GM18867 (cell line): Measurements from ENCODE around the gene LOC128125822.
"Not testable (repeated sequence)": the region's sequence is repeated elsewhere in the genome, so short reads cannot be mapped to it uniquely, and the experiment has no call there.

Source experiments
- ATAC-seq: cut with Tn5 transposase; IDR thresholded peaks from one replicate; pipeline ENCODE4 v1.9.1; 2021; ENCODE audit warnings: mild to moderate bottlenecking, moderate library complexity; ENCODE audit not compliant: unreplicated experiment

The LOC128125822 gene

DNA sequence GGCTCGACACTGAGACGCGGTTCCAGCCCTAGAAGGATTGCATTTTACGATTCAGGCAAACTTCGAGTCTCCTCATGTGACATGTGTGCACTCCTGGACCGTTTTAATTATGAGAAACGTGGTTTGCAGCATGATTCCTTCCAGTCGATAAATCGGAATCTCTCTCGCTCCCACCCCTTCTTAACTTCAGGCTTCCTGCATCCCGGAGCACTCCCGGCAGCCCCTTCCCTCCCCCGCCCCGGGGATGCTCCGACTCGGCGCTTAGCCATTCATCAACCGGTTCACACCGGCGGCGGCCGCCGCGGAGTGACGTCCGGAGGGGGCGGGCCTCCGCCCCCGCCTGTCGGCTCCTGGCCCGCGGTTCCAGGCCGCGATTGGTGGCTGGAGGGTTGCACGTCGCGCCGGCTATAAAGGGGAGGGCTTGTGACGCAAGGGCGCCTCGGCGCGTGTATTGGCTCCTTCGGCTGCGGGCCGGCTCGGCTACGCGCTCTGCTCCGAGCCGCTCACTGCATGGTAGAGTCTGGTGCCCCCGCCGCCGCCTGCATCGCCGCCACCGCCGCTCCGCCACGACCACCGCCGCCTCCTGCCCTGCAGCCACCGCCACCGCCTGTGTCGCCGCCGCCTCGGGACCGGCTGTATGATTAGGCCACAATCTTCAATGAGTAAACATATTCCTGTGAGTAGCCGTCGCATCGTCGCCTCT, at the start of gene LOC128125822, which contains the start of gene PTP4A1:
LOC128125822 (plus strand) TSS at position 437 of the 703 bp plus-strand sequence.
PTP4A1 (plus strand) TSS at position 437 of the 703 bp plus-strand sequence. CDS start 4,401 bp downstream, outside the sequence.
- ATAC-seq = peak; percentile 87

- ATAC-seq = not testable (repeated sequence)
Measured at GRCh38 chr6:63522911-63523287, 49.4 kb upstream of the LOC128125822 start.

- ATAC-seq = no peak
Measured at GRCh38 chr6:63523630-63524029, 48.6 kb upstream of the LOC128125822 start.

DNA sequence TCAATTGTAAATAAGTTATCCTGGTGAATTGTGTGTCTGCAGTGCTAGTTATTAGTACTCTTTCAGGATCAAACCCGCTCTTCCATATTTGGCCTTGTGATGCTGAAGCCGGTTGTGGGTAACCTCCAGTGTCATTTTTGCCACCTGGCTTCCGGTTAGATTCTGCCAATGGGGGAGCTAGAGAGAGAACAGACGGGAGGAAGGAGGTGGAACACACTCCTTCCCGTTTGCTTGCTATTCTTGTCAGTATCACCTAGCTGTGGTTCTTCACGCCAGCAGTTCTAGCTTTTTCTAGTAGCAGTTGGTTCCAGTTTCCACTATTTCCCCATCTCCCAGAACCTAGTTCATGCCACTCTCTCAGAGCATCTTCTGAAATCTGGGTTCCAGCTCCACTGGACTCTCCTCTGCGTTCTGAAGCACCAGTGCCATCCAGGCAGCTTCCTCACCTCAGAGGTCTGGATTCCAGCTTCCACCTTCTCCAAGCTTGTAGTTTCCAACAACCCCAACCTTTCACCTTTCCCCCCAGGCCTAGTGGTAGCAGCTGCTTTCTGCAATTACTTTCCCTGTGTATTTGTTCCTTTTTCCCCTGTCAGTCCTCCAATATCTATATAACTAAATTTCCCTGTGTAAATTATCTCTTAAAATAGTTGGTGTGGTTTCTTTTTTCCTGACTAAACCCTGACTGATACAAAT, 46.9 kb upstream of the LOC128125822 start:
- peak; percentile 38 for ATAC-seq

- ATAC-seq = no peak
Measured at GRCh38 chr6:63526931-63527330, 45.3 kb upstream of the LOC128125822 start.

- peak; percentile 54 for ATAC-seq
Measured at GRCh38 chr6:63527658-63528514, 44.4 kb upstream of the LOC128125822 start.

- ATAC-seq = peak; percentile 41
Measured at GRCh38 chr6:63529498-63529897, 42.8 kb upstream of the LOC128125822 start.

GRCh38 chr6:63530182-63530581, 42.1 kb upstream of the LOC128125822 start:
- no peak for ATAC-seq

DNA sequence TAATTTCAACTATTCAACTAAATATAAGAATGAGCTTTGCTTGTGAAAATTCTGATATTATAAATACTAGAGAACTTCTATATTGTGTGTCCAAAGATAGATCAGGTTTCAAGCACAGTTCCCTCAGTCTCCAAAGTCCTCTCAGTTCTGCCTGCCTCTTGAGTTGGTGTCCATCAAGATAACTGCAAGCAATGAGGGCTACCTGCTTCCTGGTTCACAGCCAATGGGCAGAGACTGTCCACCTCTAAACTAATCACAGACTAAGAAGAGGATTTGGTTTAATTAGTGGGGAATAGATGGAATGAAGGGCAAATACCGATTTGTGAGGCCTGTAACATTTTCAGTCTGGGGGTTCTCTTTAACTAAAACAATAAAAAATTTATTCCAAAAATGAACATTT, 41.3 kb upstream of the LOC128125822 start:
- no peak for ATAC-seq

DNA sequence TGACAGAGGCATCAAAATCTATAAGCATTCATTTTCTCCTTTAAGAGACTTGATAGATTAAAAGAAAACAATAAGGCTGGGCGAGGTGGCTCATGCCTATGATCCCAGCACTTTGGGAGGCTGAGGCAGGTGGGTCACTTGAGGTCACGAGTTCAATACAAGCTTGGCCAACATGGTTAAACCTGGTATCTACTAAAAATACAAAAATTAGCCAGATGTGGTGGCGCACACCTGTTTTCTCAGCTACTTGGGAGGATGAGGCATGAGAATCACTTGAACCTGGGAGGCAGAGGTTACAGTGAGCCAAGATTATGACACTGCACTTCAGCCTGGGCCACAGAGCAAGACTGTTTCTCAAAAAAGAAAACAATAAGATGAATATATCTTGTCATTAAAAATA, 39.3 kb upstream of the LOC128125822 start:
- no peak for ATAC-seq

- ATAC-seq = no peak
Measured at GRCh38 chr6:63533952-63534351, 38.3 kb upstream of the LOC128125822 start.

DNA sequence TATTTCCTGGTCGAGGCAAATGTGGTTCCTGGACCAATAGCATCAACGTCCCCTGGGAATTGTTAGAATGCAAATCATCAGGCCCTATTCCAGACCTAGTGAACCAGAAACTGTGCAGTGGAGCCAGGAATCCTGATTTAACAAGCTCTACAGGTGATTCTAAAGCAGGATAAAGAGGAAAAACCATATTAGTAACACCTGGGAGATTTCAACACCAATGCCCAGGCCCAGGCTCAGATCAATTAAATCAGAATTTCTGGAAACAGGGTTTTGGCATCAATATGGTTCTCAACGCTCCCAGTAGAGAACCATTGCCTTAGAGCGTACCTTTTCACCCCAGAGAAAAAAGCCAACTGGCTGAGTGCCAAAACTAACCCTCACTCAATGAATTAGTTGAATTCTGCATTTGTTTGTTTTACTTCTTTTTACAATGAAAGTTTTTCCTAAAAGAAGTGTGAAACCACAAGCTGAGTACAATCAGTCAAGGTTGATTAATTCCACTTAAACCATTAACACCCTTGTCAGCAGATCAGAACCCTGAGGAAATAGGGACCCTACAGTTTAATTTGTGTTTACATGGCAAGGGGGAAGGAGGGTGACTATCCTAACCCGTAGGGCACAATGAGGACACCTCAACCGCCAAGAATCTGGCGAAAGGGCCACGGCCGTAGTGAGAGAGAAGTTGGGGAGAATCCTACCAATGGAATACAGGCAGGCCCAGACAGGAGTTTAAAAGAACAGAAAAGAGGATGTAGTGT, 34.9 kb upstream of the LOC128125822 start:
- ATAC-seq = peak; percentile 84

DNA sequence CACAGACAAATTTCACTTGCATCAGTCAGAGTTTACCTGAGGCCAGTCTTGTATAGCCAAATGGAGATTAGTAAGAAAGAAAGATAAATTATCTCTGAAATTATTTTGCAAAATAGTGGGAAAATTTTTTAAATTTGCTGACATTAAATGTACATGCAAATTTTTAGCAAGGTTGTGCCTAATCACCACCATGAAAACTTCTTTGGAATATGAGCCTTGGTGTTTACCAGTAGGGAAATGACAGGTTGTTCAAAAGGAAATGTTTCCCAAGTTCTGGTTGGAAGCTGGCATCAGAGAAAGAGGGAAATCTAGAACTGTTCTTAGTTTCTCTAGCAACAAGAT, 34.4 kb upstream of the LOC128125822 start:
- no peak for ATAC-seq

GRCh38 chr6:63538550-63538949, 33.7 kb upstream of the LOC128125822 start:
- ATAC-seq = no peak

GRCh38 chr6:63543001-63543400, 29.3 kb upstream of the LOC128125822 start:
- ATAC-seq = no peak

GRCh38 chr6:63543982-63544381, 28.3 kb upstream of the LOC128125822 start:
- ATAC-seq = no peak

DNA sequence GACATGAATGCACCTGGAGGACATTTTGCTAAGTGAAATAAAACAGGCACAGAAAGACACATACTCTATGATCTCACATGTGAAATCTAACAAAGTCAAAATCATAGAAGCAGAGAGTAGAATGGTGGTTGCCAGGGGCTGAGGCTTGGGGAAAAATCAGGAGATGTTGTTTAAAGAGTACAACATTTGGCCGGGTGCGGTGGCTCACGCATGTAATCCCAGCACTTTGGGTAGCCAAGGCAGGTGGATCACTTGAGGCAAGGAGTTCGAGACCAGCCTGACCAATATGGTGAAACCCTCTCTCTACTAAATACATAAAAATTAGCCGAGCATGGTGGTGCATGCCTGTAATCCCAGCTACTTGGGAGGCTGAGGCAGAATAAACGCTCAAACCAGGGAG, 26.0 kb upstream of the LOC128125822 start:
- no peak for ATAC-seq

- no peak for ATAC-seq
Measured at GRCh38 chr6:63546697-63547096, 25.6 kb upstream of the LOC128125822 start.

GRCh38 chr6:63549076-63549475, 23.2 kb upstream of the LOC128125822 start:
- ATAC-seq = no peak

DNA sequence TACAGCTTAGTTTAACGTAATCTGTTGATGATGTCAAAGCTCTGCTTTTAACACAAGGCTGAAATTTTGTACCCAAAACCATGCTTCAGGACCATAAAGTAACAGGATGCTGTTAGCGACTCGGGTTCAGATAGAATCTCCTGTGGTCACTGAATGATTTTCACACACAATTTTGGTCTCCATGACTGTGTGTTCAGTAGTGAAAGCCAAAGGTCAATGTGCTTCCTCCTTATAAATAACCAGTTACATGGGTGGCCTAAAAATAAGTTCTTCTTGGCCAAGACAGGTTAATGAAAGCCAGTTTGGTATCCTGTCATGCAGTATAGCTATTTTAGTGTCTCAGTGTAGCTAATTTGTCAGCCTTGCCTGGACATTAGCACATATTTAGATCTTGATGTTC, 19.1 kb upstream of the LOC128125822 start:
- peak; percentile 98 for ATAC-seq

DNA sequence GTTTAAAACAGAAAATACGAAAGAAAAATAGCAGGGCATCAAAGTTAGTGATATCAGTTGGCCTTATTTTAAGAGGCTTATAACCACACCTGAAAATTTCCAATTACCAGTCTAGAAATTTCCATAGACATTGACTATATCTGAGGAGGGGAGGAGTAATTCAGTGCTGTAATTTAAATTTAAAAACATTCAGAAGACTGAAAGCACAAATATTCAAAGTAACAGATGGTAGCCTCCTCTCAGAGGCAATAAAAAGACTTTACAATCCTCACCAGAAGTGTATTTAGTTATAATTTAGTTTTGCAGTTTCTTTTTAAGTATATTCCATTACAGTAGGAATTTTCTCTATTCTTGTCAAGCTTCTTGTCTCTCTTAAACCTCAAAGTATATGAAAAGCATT, 18.4 kb upstream of the LOC128125822 start:
- no peak for ATAC-seq
